ENCODE data around the gene CHAD. TPM values are rescaled to one million over a fixed set of nuclear protein-coding genes. Genes with fewer than 3 reads are reported as not detected.
A peak's percentile ranks its signal among the peaks of the same experiment; 100 is the strongest.
"Not testable (repeated sequence)": the region's sequence is repeated elsewhere in the genome, so short reads cannot be mapped to it uniquely, and the experiment has no call there.

CHAD gene
- total and polyA plus RNA-seq, 2 experiments from 2014 or later: not detected

- Histone ChIP-seq H2AFZ (no peak overlapping the region), H3K36me3 (ENCODE audit: low read depth) (no peaks in the 10 kb centered on the region), H3K27me3 (replicated peaks; ENCODE audit: insufficient read depth) (no peaks in the 10 kb centered on the region), H3K9me2 (ENCODE audit: insufficient read depth) (no peaks in the 10 kb centered on the region), H3K27ac (no peak overlapping the region), H3F3A (ENCODE audit: insufficient read depth) (0 out of 2 replicates have a peak, but pooled peaks cover 7% of the 10 kb centered on the region), H3K79me2 (ENCODE audit: insufficient read depth) (no peaks in the 10 kb centered on the region), H3K4me3 (no peak overlapping the region), H3K9ac (no peak overlapping the region), H3K9me3 (ENCODE audit: low read depth) (no peaks in the 10 kb centered on the region), H3K4me1 (ENCODE audit: insufficient read depth) (0 out of 2 replicates have a peak, but pooled peaks cover 4% of the 10 kb centered on the region), H3K4me2 (ENCODE audit: unreplicated experiment) (no peak overlapping the region), H4K20me1 (ENCODE audit: insufficient read depth) (no peaks in the 10 kb centered on the region)
- no peak for DNase-seq
- in situ Hi-C loops (cut with MboI): no loop called here
- TF ChIP-seq EZH2 (IDR thresholded peaks at IDR 0.05; ENCODE audit: insufficient read depth, poor library complexity, severe bottlenecking): no peak
- TF ChIP-seq EZH2phosphoT487 (IDR thresholded peaks at IDR 0.05; ENCODE audit: insufficient read depth, low read depth): no peak
- WGBS, 2 experiments (ENCODE audit: low coverage in 1 of 2, low lambda C conversion rate in 2 of 2, missing lambda C conversion rate in 2 of 2): 89% methylated on average over 4 of the region's 4 CpGs
Observed at GRCh38 chr17:50429793-50430192, 38.9 kb downstream of the CHAD start.

GRCh38 chr17:50428831-50429424 lies 39.8 kb downstream of the CHAD start:
- Histone ChIP-seq H3K4me3 (no peak overlapping the region), H3K27ac (no peak overlapping the region), H3K9ac (no peak overlapping the region), H3F3A (ENCODE audit: insufficient read depth) (0 out of 2 replicates have a peak, but pooled peaks cover 7% of the 10 kb centered on the region), H3K4me1 (ENCODE audit: insufficient read depth) (peaks cover 9% of the 10 kb centered on the region; the same call in 1 of the 2 replicates), H3K27me3 (replicated peaks; ENCODE audit: insufficient read depth) (no peaks in the 10 kb centered on the region), H2AFZ (no peak overlapping the region), H3K9me3 (ENCODE audit: low read depth) (no peaks in the 10 kb centered on the region), H3K4me2 (ENCODE audit: unreplicated experiment) (no peak overlapping the region), H4K20me1 (ENCODE audit: insufficient read depth) (no peaks in the 10 kb centered on the region), H3K36me3 (ENCODE audit: low read depth) (no peaks in the 10 kb centered on the region), H3K9me2 (ENCODE audit: insufficient read depth) (no peaks in the 10 kb centered on the region), H3K79me2 (ENCODE audit: insufficient read depth) (no peaks in the 10 kb centered on the region)
- in situ Hi-C loops (cut with MboI): no loop called here
- DNase-seq: no peak
- WGBS, 2 experiments (ENCODE audit: low coverage in 1 of 2, low lambda C conversion rate in 2 of 2, missing lambda C conversion rate in 2 of 2): 82 to 85% methylated on average over 7 of the region's 7 CpGs
- TF ChIP-seq EZH2 (IDR thresholded peaks at IDR 0.05; ENCODE audit: insufficient read depth, poor library complexity, severe bottlenecking) (no peak), EZH2phosphoT487 (IDR thresholded peaks at IDR 0.05; ENCODE audit: insufficient read depth, low read depth) (no peak)

- H3K27ac ChIP-seq: not testable (repeated sequence)
Observed at GRCh38 chr17:50428126-50428525, 40.6 kb downstream of the CHAD start.

GRCh38 chr17:50426814-50427787 lies 41.6 kb downstream of the CHAD start:
- in situ Hi-C loops (cut with MboI): no loop called here
- H3K4me2 ChIP-seq (ENCODE audit: unreplicated experiment): peak overlapping the region; percentile 81

More at GRCh38 chr17:50428126-50428525, 40.6 kb downstream of the CHAD start:
- in situ Hi-C loops (cut with MboI); H3K79me2 ChIP-seq (ENCODE audit: insufficient read depth); H2AFZ ChIP-seq; H3F3A ChIP-seq (ENCODE audit: insufficient read depth); DNase-seq; H3K9ac ChIP-seq; H4K20me1 ChIP-seq (ENCODE audit: insufficient read depth); H3K4me3 ChIP-seq; H3K9me2 ChIP-seq (ENCODE audit: insufficient read depth); H3K27me3 ChIP-seq (replicated peaks; ENCODE audit: insufficient read depth); H3K9me3 ChIP-seq (ENCODE audit: low read depth); H3K4me2 ChIP-seq (ENCODE audit: unreplicated experiment); H3K36me3 ChIP-seq (ENCODE audit: low read depth): not testable (repeated sequence)
- peaks cover 13% of the 10 kb centered on the region; the same call in 1 of the 2 replicates for H3K4me1 ChIP-seq (ENCODE audit: insufficient read depth)
- WGBS, 2 experiments (ENCODE audit: low coverage in 1 of 2, low lambda C conversion rate in 2 of 2, missing lambda C conversion rate in 2 of 2): 82 to 93% methylated on average over 6 of the region's 6 CpGs

More at GRCh38 chr17:50426814-50427787, 41.6 kb downstream of the CHAD start:
- Histone ChIP-seq H3K9me2 (ENCODE audit: insufficient read depth) (no peaks in the 10 kb centered on the region), H3K9me3 (ENCODE audit: low read depth) (no peaks in the 10 kb centered on the region), H3K27ac (peak overlapping the region; percentile 18; the same call in 1 of the 2 replicates), H3K4me1 (ENCODE audit: insufficient read depth) (peaks cover 13% of the 10 kb centered on the region; the same call in 1 of the 2 replicates), H3K4me3 (peak overlapping the region; percentile 80), H2AFZ (peak overlapping the region; percentile 94), H4K20me1 (ENCODE audit: insufficient read depth) (no peaks in the 10 kb centered on the region), H3K36me3 (ENCODE audit: low read depth) (no peaks in the 10 kb centered on the region), H3K9ac (peak overlapping the region; percentile 80), H3K79me2 (ENCODE audit: insufficient read depth) (no peaks in the 10 kb centered on the region), H3K27me3 (replicated peaks; ENCODE audit: insufficient read depth) (no peaks in the 10 kb centered on the region), H3F3A (ENCODE audit: insufficient read depth) (0 out of 2 replicates have a peak, but pooled peaks cover 7% of the 10 kb centered on the region)
- no peak for TF ChIP-seq EZH2 (IDR thresholded peaks at IDR 0.05; ENCODE audit: insufficient read depth, poor library complexity, severe bottlenecking)
- TF ChIP-seq EZH2phosphoT487 (IDR thresholded peaks at IDR 0.05; ENCODE audit: insufficient read depth, low read depth): no peak
- DNase-seq: peak; percentile 56
- WGBS, 2 experiments (ENCODE audit: low coverage in 1 of 2, low lambda C conversion rate in 2 of 2, missing lambda C conversion rate in 2 of 2): 4 to 18% methylated on average over 3 to 4 of the region's 4 CpGs
